ENCODE measurements around the gene CASP8AP2. TPM values are rescaled to one million over a fixed set of nuclear protein-coding genes. Genes with fewer than 3 reads are reported as not detected.
"Not testable (repeated sequence)": the region's sequence is repeated elsewhere in the genome, so short reads cannot be mapped to it uniquely, and the experiment has no call there.

Gene CASP8AP2
- total and polyA plus RNA-seq, 4 donors: 4.3 to 24.4 (median 8.2) TPM

DNA sequence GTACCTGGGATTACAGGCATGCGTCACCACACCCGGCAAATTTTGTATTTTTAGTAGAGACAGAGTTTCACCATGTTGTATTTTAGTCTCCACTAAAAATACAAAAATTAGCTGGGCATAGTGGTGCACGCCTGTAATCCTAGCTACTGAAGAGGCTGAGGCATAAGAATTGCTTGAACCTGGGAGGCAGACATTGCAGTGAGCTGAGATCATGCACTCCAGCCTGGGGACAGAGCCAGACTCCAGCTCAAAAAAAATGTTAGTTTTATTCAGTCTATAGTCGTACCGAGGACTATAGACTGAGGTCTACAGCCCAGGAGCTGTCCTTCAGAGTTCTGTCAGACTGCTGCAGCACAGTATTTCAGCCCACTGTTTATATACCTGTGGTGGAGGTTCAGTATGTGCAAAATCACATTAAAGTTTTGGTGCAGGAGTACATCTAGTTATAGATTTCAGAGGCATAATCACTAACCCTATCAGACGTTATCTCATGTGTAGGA lies 3.6 kb upstream of the CASP8AP2 start:
- Histone ChIP-seq H3K4me3 (no peak overlapping the region), H3K9me3 (ENCODE audit: control insufficient read depth in 4 of 4, insufficient read depth in 3 of 4, low read length in 3 of 4) (no peaks in the 10 kb centered on the region), H3K36me3 (ENCODE audit: control insufficient read depth in 4 of 4, insufficient read depth in 4 of 4, low read length in 4 of 4) (peaks cover 0 to 3% (median 0%) of the 10 kb centered on the region in 4 donors), H3K27me3 (ENCODE audit: control insufficient read depth in 3 of 3, insufficient read depth in 3 of 3, low read length in 2 of 3) (no peaks in the 10 kb centered on the region), H3K4me1 (ENCODE audit: control insufficient read depth in 5 of 5, insufficient read depth in 5 of 5, low read length in 5 of 5) (peaks cover 0 to 9% (median 0%) of the 10 kb centered on the region in 5 donors), H3K27ac (ENCODE audit: low read depth in 1 of 2, low read length in 1 of 2) (peak overlapping the region in 1 of 2 donors; percentile 60), H3K9ac (ENCODE audit: insufficient read depth in 1 of 2, low read length in 2 of 2) (no peak overlapping the region)
- peak in 2 of 3 donors; percentile 41 to 63 for DNase-seq
- TF ChIP-seq, protein P1, sequence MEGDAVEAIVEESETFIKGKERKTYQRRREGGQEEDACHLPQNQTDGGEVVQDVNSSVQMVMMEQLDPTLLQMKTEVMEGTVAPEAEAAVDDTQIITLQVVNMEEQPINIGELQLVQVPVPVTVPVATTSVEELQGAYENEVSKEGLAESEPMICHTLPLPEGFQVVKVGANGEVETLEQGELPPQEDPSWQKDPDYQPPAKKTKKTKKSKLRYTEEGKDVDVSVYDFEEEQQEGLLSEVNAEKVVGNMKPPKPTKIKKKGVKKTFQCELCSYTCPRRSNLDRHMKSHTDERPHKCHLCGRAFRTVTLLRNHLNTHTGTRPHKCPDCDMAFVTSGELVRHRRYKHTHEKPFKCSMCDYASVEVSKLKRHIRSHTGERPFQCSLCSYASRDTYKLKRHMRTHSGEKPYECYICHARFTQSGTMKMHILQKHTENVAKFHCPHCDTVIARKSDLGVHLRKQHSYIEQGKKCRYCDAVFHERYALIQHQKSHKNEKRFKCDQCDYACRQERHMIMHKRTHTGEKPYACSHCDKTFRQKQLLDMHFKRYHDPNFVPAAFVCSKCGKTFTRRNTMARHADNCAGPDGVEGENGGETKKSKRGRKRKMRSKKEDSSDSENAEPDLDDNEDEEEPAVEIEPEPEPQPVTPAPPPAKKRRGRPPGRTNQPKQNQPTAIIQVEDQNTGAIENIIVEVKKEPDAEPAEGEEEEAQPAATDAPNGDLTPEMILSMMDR (IDR thresholded peaks at IDR 0.05; ENCODE audit: control extremely low read depth, extremely low read depth): no peak
- ATAC-seq (ENCODE audit: insufficient read depth, low FRiP score): no peak
- WGBS, 2 donors: 70 to 86% methylated on average over 6 of the region's 6 CpGs

DNA sequence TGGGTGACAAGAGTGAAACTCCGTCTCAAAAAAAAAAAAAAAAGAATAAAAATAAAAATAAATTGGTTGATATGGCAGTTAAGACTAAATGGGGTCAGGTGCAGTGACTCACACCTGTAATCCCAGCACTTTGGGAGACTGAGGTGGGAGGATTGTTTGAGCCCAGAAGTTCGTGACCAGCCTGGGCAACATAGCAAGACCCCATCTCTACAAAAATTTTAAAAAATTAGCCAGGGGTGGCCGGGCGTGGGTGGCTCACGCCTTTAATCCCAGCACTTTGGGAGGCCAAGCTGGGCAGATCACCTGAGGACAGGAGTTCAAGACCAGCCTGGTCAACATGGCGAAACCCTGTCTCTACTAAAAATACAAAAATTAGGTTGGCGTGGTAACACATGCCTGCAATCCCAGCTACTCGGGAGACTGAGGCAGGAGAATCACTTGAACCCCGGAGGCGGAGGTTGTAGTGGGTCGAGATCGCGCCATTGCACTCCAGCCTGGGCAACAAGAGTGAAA lies 1.1 kb upstream of the CASP8AP2 start:
- peak overlapping the region; percentile 48 to 88 for H3K9ac ChIP-seq (ENCODE audit: insufficient read depth in 1 of 2, low read length in 2 of 2)
- H3K9me3 ChIP-seq (ENCODE audit: control insufficient read depth in 4 of 4, insufficient read depth in 3 of 4, low read length in 3 of 4); ATAC-seq (ENCODE audit: insufficient read depth, low FRiP score); H3K4me1 ChIP-seq (ENCODE audit: control insufficient read depth in 5 of 5, insufficient read depth in 5 of 5, low read length in 5 of 5); H3K36me3 ChIP-seq (ENCODE audit: control insufficient read depth in 4 of 4, insufficient read depth in 4 of 4, low read length in 4 of 4); H3K27me3 ChIP-seq (ENCODE audit: control insufficient read depth in 3 of 3, insufficient read depth in 3 of 3, low read length in 2 of 3); DNase-seq: not testable (repeated sequence)
- peak overlapping the region; percentile 34 for H3K4me3 ChIP-seq
- WGBS, 2 donors: 50 to 60% methylated on average over 13 of the region's 13 CpGs
- peak overlapping the region; percentile 90 to 93 for H3K27ac ChIP-seq (ENCODE audit: low read depth in 1 of 2, low read length in 1 of 2)

DNA sequence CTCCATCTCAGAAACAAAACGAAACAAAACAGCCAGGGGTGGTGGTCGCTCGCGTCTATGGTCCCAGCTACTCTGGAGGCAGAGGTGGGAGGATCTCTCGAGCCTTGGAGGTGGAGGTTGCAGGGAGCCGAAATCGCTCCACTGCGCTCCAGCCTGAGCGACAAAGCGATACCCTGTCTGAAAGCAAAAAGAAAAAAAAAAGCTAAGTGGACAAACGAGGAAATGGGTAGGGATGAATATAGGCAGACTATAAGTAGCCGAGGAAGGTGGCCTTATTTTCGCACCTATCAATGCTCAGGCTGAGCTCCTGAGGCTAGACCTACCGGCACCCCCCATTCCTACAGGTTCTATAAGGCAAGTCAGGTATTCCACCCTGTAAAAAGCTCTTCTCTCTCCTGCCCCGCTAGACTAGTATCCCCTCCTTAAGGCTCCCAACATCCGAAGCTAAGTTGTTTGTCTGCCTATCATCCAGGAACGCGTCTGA lies 650 bp upstream of the CASP8AP2 start:
- peak; percentile 6 for ATAC-seq (ENCODE audit: insufficient read depth, low FRiP score)
- 1 to 2% methylated on average over 18 of the region's 18 CpGs for WGBS, 2 donors
- Histone ChIP-seq H3K4me3 (peak overlapping the region; percentile 34), H3K9ac (ENCODE audit: insufficient read depth in 1 of 2, low read length in 2 of 2) (peak overlapping the region; percentile 48 to 88), H3K4me1 (ENCODE audit: control insufficient read depth in 5 of 5, insufficient read depth in 5 of 5, low read length in 5 of 5) (peaks cover 0 to 9% (median 0%) of the 10 kb centered on the region in 5 donors), H3K27ac (ENCODE audit: low read depth in 1 of 2, low read length in 1 of 2) (peak overlapping the region; percentile 90 to 93), H3K36me3 (ENCODE audit: control insufficient read depth in 4 of 4, insufficient read depth in 4 of 4, low read length in 4 of 4) (peaks cover 3 to 5% (median 4%) of the 10 kb centered on the region in 4 donors), H3K27me3 (ENCODE audit: control insufficient read depth in 3 of 3, insufficient read depth in 3 of 3, low read length in 2 of 3) (no peaks in the 10 kb centered on the region), H3K9me3 (ENCODE audit: control insufficient read depth in 4 of 4, insufficient read depth in 3 of 4, low read length in 3 of 4) (no peaks in the 10 kb centered on the region)
- TF ChIP-seq, protein P1 (IDR thresholded peaks at IDR 0.05; ENCODE audit: control extremely low read depth, extremely low read depth): no peak
- no peak for DNase-seq

DNA sequence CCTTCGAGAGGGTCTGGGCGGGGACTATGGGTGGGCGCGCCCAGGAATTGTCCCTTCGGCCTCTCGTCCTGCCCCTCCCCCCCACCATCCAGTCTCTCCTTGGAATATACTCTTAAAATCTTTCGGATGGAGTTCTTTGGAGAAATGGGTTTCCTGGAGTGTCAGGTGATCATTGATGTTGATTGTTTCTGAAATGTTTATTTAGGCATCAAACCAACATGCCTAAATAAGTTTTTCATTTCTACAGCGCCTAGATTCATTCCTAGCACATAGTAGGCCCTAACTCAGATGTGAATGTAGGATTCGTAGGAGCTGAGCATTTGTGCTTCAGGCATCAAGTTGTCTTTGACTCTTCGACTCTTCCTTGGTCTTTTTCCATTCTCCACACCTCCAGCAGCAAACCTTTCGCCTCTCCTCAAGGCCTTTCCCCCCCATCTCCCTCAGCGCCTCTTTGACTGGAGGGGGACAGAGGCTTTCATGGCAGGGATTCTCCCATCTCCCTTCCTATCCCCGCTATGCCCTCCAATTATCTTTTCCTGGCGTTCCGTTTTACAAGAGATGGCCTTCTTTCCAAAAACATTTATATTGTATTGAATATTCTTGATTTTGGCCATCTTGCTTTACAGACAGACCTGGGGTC lies 610 bp downstream of the CASP8AP2 start:
- Histone ChIP-seq H3K4me1 (ENCODE audit: control insufficient read depth in 5 of 5, insufficient read depth in 5 of 5, low read length in 5 of 5) (peaks cover 0 to 9% (median 0%) of the 10 kb centered on the region in 5 donors), H3K27ac (ENCODE audit: low read depth in 1 of 2, low read length in 1 of 2) (peak overlapping the region; percentile 76 to 93), H3K9ac (ENCODE audit: insufficient read depth in 1 of 2, low read length in 2 of 2) (peak overlapping the region in 1 of 2 donors; percentile 50), H3K9me3 (ENCODE audit: control insufficient read depth in 4 of 4, insufficient read depth in 3 of 4, low read length in 3 of 4) (no peaks in the 10 kb centered on the region), H3K36me3 (ENCODE audit: control insufficient read depth in 4 of 4, insufficient read depth in 4 of 4, low read length in 4 of 4) (peaks cover 3 to 5% (median 4%) of the 10 kb centered on the region in 4 donors), H3K27me3 (ENCODE audit: control insufficient read depth in 3 of 3, insufficient read depth in 3 of 3, low read length in 2 of 3) (no peaks in the 10 kb centered on the region), H3K4me3 (peak overlapping the region; percentile 97)
- ATAC-seq (ENCODE audit: insufficient read depth, low FRiP score): no peak
- DNase-seq: peak in 2 of 3 donors; percentile 6 to 7
- WGBS, 2 donors: 9 to 12% methylated on average over 15 of the region's 15 CpGs
- TF ChIP-seq, protein P1 (IDR thresholded peaks at IDR 0.05; ENCODE audit: control extremely low read depth, extremely low read depth): no peak
